GM12878 (cell line): ENCODE results near the gene VWA8. TPM values are rescaled to one million over a fixed set of nuclear protein-coding genes. Genes with fewer than 3 reads are reported as not detected.

ENCODE experiments used
- ATAC-seq: fragments of 200-7000 bp; cut with Tn5 transposase; 3 replicates; pipeline ENCODE4 v1.9.1; 2020; ENCODE audit warnings: mild to moderate bottlenecking, moderate library complexity
- BruUV-seq: library from RNA; stranded (reverse); fragments of 400-500 nt; replicated peaks from 2 replicates; lab custom pipeline; 2021; lab: Mats Ljungman, UMichigan
- CTCF ChIA-PET: fragments of 300-600 bp; sonication (Branson Sonifier 250); formaldehyde crosslinking; extraction: SDS; loops from one replicate; lab custom pipeline; 2021; ENCODE audit warnings: inconsistent platforms; lab: Yijun Ruan, JAX
- POLR2A ChIA-PET: fragments of 350-600 bp; formaldehyde crosslinking; extraction: SDS; loops from one replicate; lab custom pipeline; 2021; ENCODE audit warnings: inconsistent platforms; lab: Charles Lee
- RAD21 ChIA-PET: fragments of 300-600 bp; sonication (Branson Sonifier 250); formaldehyde crosslinking; loops from one replicate; lab custom pipeline; 2023; ENCODE audit warnings: antibody characterized with exemption; ENCODE audit not compliant: unreplicated experiment; lab: Charles Lee
- SMC1A ChIA-PET: fragments of 300-600 bp; sonication (Branson Sonifier 250); formaldehyde crosslinking; loops from one replicate; lab custom pipeline; 2023; ENCODE audit not compliant: unreplicated experiment, uncharacterized antibody; lab: Charles Lee
- DNase-seq: peaks from one replicate; pipeline ENCODE4 v3.0.0-alpha.2; 2011; ENCODE audit warnings: low read depth, low spot score
- FAIRE-seq: peaks from 3 replicates; lab custom pipeline; 2011; peaks lifted over from hg19 to GRCh38; lab: Jason Lieb, UNC
- H2AFZ ChIP-seq: 2 replicates; pipeline ENCODE4 v1.6.0; 2011; ENCODE audit warnings: low read depth, low read length, control low read depth; ENCODE audit not compliant: control insufficient read depth
- H3K27ac ChIP-seq: 2 replicates; pipeline ENCODE4 v1.5.1; 2011; ENCODE audit warnings: control low read depth; ENCODE audit not compliant: control insufficient read depth, insufficient read depth
- H3K27me3 ChIP-seq, 2 experiments: replicated peaks in 1 of 2; 2 replicates each; pipeline versions ENCODE4 v1.6.0 to v1.6.1; 2011; ENCODE audit warnings: low read length in 1 of 2; ENCODE audit not compliant: control insufficient read depth in 2 of 2, insufficient read depth in 2 of 2
- H3K36me3 ChIP-seq, 2 experiments: 2 replicates each; pipeline ENCODE4 v1.5.1; 2011; ENCODE audit warnings: low read length in 1 of 2; ENCODE audit not compliant: control insufficient read depth in 2 of 2, insufficient read depth in 2 of 2
- H3K4me1 ChIP-seq: 2 replicates; pipeline ENCODE4 v1.6.1; 2011; ENCODE audit warnings: mild to moderate bottlenecking, low read length, moderate library complexity, mixed read lengths; ENCODE audit not compliant: control insufficient read depth, insufficient read depth
- H3K4me2 ChIP-seq: 2 replicates; pipeline ENCODE4 v1.6.0; 2011; ENCODE audit warnings: control low read depth; ENCODE audit not compliant: control insufficient read depth, insufficient read depth
- H3K4me3 ChIP-seq: fragments of 200-600 bp; sonication (generic); 2 replicates; pipeline ENCODE4 v1.5.1; 2016
- H3K79me2 ChIP-seq: 2 replicates; pipeline ENCODE4 v1.6.0; 2011; ENCODE audit warnings: low read length; ENCODE audit not compliant: control insufficient read depth, insufficient read depth
- H3K9ac ChIP-seq: 2 replicates; pipeline ENCODE4 v1.8.0; 2011; ENCODE audit warnings: low read length, control low read depth, mixed read lengths; ENCODE audit not compliant: control insufficient read depth, insufficient read depth
- H3K9me3 ChIP-seq: replicated peaks from 3 replicates; pipeline ENCODE4 v1.5.1; 2011; ENCODE audit warnings: mild to moderate bottlenecking, low read length; ENCODE audit not compliant: control insufficient read depth, insufficient read depth
- H4K20me1 ChIP-seq: 2 replicates; pipeline ENCODE4 v1.6.0; 2011; ENCODE audit not compliant: control insufficient read depth, insufficient read depth
- CEBPZ ChIP-seq: fragments of 150-350 bp; IDR thresholded peaks from 2 replicates; pipeline ENCODE4 v1.6.1; 2016; ENCODE audit warnings: low read depth, low read length
- DPF2 ChIP-seq: fragments of 450-650 bp; IDR thresholded peaks from 2 replicates; pipeline ENCODE4 v1.6.1; 2017; ENCODE audit warnings: mild to moderate bottlenecking
- E2F8 ChIP-seq: fragments of 450-650 bp; IDR thresholded peaks from 2 replicates; pipeline ENCODE4 v1.6.1; 2018; ENCODE audit warnings: mild to moderate bottlenecking, low read depth, moderate library complexity; ENCODE audit not compliant: partially characterized antibody
- EGR1 ChIP-seq, 2 experiments: IDR thresholded peaks; 1 replicate in 1 of 2; 2 replicates in 1 of 2; pipeline ENCODE4 v1.6.1; 2011 to 2012; ENCODE audit warnings: low read depth in 2 of 2, low read length in 2 of 2, borderline replicate concordance in 1 of 2, mild to moderate bottlenecking in 1 of 2, moderate library complexity in 1 of 2
- ETV6 ChIP-seq, 2 experiments: fragments of 450-650 bp in 1 of 2; IDR thresholded peaks in 1 of 2; conservative IDR thresholded peaks in 1 of 2; 2 replicates each; pipeline ENCODE4 v1.6.1; 2014; ENCODE audit warnings: antibody characterized with exemption in 1 of 2, borderline replicate concordance in 1 of 2, low read depth in 1 of 2, mild to moderate bottlenecking in 1 of 2, moderate library complexity in 1 of 2
- HDGF ChIP-seq: fragments of 450-650 bp; IDR thresholded peaks from 2 replicates; pipeline ENCODE4 v1.6.1; 2016; ENCODE audit warnings: antibody characterized with exemption
- KAT2A ChIP-seq: conservative IDR thresholded peaks from 2 replicates; pipeline ENCODE4 v1.6.1; 2011; ENCODE audit warnings: low read depth, low read length; ENCODE audit not compliant: control insufficient read depth
- PAX5 ChIP-seq: IDR thresholded peaks from 2 replicates; pipeline ENCODE4 v1.6.1; 2011; ENCODE audit warnings: low read depth, low read length, borderline replicate concordance
- POLR2AphosphoS5 ChIP-seq: IDR thresholded peaks from 2 replicates; pipeline ENCODE4 v1.6.1; 2011; ENCODE audit warnings: mild to moderate bottlenecking, low read length, inconsistent platforms
- TARDBP ChIP-seq: IDR thresholded peaks from 2 replicates; pipeline ENCODE4 v1.6.1; 2016; ENCODE audit warnings: borderline replicate concordance
- TCF7 ChIP-seq: IDR thresholded peaks from 2 replicates; pipeline ENCODE4 v1.6.1; 2014; ENCODE audit warnings: antibody characterized with exemption, borderline replicate concordance
- ZBTB11 ChIP-seq: fragments of 450-650 bp; formaldehyde crosslinking; IDR thresholded peaks from 2 replicates; pipeline ENCODE4 v1.5.0; 2022; ENCODE audit warnings: mild to moderate bottlenecking, missing genetic modification characterization
- ZNF622 ChIP-seq: fragments of 450-650 bp; IDR thresholded peaks from 2 replicates; pipeline ENCODE4 v1.6.1; 2017; ENCODE audit warnings: mild to moderate bottlenecking, inconsistent platforms
- ZSCAN29 ChIP-seq: fragments of 450-650 bp; IDR thresholded peaks from 2 replicates; pipeline ENCODE4 v1.6.1; 2017; ENCODE audit warnings: mild to moderate bottlenecking, moderate library complexity
- WGBS: methylation state at CpG from one replicate; pipeline ENCODE4 v1.1.6; 2016; ENCODE audit warnings: low lambda C conversion rate; ENCODE audit not compliant: insufficient replicate concordance, insufficient coverage; ENCODE audit errors: missing lambda C conversion rate; 5-methylcytosine and 5-hydroxymethylcytosine counted together
- in situ Hi-C: fragments of 300-500 bp; cut with MboI; formaldehyde crosslinking; loops from 9 replicates; pipeline ENCODE4 v1.14.3; 2018; ENCODE audit warnings: mixed read lengths
- intact Hi-C: fragments of 100-400 bp; cut with micrococcal nuclease; formaldehyde crosslinking; loops from one replicate; pipeline ENCODE4 v1.14.2; 2022; ENCODE audit not compliant: unreplicated experiment
- polyA plus RNA-seq, 11 experiments: library from polyadenylated mRNA; depleted of rRNA in 4 of 11; unstranded in 6 of 11; stranded (reverse) in 5 of 11; fragments of >200 nt; fragmentation: Nextera tagmentation in 4 of 11; fragmentation: Illumina TruSeq in 1 of 11; extraction: Ambion mirVana in 4 of 11; extraction: Trizol in 1 of 11; gene quantifications; 1 replicate in 1 of 11; 2 replicates in 10 of 11; pipeline versions ENCODE4 v1.2.1 to v1.2.3, GENCODE V29; 2011 to 2016; ENCODE audit warnings: inconsistent platforms in 2 of 11, missing spikeins in 2 of 11, low read depth in 1 of 11
- total RNA-seq, 4 experiments: library from RNA; depleted of rRNA in 3 of 4; stranded (reverse); fragments of >200 nt in 3 of 4; fragmentation: Illumina TruSeq in 1 of 4; extraction: Trizol in 1 of 4; gene quantifications; 2 replicates each; pipeline versions ENCODE4 v1.2.1 to v1.2.3, GENCODE V29; 2013 to 2021

VWA8 gene
- total and polyA plus RNA-seq, 10 of the 15 experiments (the other 5 are each of a cell fraction or from before 2014, with no cell fraction given), result 3.0 to 21.8 (median 13.5) TPM

GRCh38 chr13:41589434-41589833 is 371.5 kb downstream of the VWA8 start:
- Histone ChIP-seq H3K27ac (no peak overlapping the region), H4K20me1 (no peaks in the 10 kb centered on the region), H3K4me2 (no peak overlapping the region), H3K4me3 (no peak overlapping the region), H3K79me2 (no peaks in the 10 kb centered on the region), H3K27me3 (no peaks in the 10 kb centered on the region), H3K4me1 (no peaks in the 10 kb centered on the region), H3K9ac (no peak overlapping the region), H3K9me3 (no peaks in the 10 kb centered on the region), H3K36me3 (no peaks in the 10 kb centered on the region; a peak in 2 of 4 replicates), H2AFZ (no peak overlapping the region)
- RAD21 ChIA-PET, result no interaction called here
- intact Hi-C loops, result no loop called here
- POLR2A ChIA-PET, result no interaction called here
- DNase-seq (no peak), FAIRE-seq (no peak), ATAC-seq (no peak)
- SMC1A ChIA-PET, result interaction anchor here (1.5 kb wide), 1 partner anchor 16 kb away, joined by 3 read pairs; no protein-coding TSS in a partner anchor
- TF ChIP-seq EGR1 (IDR thresholded peaks at IDR 0.05; ENCODE audit: borderline replicate concordance in 1 of 2, low read depth in 2 of 2, low read length in 2 of 2) (no peak), ETV6 (conservative IDR thresholded peaks at IDR 0.05 in 1 of 2, IDR thresholded peaks at IDR 0.05 in 1 of 2; ENCODE audit: borderline replicate concordance in 1 of 2, low read depth in 1 of 2) (no peak), HDGF (no peak), ZNF622 (no peak), TARDBP (no peak), POLR2AphosphoS5 (no peak), TCF7 (no peak), E2F8 (no peak), CEBPZ (no peak), ZSCAN29 (no peak), DPF2 (no peak), ZBTB11 (CRISPR knock-in tag) (no peak), PAX5 (no peak), KAT2A (no peak)
- WGBS, result 96% methylated on average over 3 of the region's 3 CpGs
- in situ Hi-C loops, result no loop called here
- no TSS peak for BruUV-seq
- CTCF ChIA-PET, result no interaction called here
